HG03064 (cell line): ENCODE results near the gene PLAAT5.
"Not testable (repeated sequence)": the region's sequence is repeated elsewhere in the genome, so short reads cannot be mapped to it uniquely, and the experiment has no call there.

Source experiments
- ATAC-seq: cut with Tn5 transposase; IDR thresholded peaks from one replicate; pipeline ENCODE4 v1.9.1; 2021; ENCODE audit warnings: low read depth; ENCODE audit not compliant: unreplicated experiment

Gene PLAAT5, protein sequence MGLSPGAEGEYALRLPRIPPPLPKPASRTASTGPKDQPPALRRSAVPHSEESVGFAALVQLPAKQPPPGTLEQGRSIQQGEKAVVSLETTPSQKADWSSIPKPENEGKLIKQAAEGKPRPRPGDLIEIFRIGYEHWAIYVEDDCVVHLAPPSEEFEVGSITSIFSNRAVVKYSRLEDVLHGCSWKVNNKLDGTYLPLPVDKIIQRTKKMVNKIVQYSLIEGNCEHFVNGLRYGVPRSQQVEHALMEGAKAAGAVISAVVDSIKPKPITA

DNA sequence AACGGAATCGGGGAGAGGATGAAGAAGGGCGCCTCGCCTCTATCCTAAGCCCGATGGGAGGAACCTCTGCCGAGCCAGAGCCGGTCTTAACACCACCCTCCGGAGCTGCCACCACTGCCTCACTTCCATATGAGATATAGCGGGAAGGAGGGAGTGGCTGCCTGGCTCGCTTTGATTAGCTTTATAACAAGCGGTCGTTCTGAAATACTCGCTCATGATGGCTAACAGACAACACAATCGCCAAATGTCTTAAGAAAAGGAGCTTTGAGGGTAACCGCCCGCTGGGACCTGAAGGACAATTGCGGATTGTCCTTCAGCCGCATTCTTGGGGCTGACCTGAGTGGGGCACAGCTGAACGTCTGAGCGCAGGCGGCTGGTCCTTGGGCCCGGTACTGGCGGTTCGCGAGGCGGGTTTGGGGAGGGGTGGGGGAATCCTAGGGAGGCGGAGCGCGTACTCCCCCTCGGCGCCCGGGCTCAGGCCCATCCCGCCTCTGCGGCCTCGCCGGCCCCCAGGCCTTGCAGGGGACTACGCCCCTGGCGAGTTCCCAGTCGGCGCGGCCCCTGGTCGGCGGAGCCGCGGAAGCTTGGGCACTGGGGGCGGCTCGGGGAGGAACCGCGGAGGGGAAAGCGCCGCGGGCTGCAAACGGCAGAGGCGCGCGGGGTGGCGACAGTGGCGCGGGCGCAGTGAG is at the start of gene PLAAT5:
TSS of gene PLAAT5 (minus strand) at position 617 of the 689 bp plus-strand sequence. CDS start at position 484, 133 bp downstream.
- no peak for ATAC-seq

DNA sequence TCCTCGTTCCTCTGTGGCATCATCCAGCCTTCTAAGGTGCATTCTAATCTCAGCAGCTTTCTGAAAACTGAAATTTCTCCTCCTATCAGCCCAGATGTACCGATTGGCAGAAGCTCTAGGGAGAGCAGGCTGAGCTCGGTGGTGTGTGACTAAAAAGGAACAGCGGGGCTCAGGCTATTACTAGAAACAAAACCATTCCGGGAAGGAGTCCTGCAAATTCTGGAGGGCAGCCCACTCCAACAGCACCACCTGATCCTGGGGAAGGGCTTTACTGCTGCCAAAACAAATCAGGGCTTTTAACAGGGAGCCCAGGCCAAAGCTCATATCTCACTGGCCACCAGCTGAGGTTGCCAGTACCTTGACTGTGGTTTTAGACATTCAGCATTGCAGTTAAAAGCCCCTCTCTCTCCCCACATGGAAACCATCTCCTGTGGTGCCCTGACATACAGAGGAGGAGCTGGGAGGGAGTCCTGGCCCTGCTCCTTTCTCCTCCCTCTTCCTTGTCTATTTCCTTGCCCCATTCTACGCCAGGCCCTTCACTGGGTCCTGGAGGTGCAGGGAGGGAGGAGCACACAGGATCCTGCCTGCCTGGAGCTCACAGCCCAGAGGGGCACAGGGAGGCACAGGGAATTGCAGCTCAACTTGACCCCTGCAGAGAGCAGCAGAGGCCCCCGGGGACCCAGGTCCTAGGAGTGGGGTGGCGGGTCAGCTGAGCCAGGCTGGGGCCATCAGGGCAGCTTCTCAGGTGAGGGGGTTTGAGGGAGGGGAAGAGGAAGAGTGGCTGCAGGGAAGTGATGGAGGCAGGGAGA is 46.5 kb upstream of the PLAAT5 start:
- no peak for ATAC-seq

DNA sequence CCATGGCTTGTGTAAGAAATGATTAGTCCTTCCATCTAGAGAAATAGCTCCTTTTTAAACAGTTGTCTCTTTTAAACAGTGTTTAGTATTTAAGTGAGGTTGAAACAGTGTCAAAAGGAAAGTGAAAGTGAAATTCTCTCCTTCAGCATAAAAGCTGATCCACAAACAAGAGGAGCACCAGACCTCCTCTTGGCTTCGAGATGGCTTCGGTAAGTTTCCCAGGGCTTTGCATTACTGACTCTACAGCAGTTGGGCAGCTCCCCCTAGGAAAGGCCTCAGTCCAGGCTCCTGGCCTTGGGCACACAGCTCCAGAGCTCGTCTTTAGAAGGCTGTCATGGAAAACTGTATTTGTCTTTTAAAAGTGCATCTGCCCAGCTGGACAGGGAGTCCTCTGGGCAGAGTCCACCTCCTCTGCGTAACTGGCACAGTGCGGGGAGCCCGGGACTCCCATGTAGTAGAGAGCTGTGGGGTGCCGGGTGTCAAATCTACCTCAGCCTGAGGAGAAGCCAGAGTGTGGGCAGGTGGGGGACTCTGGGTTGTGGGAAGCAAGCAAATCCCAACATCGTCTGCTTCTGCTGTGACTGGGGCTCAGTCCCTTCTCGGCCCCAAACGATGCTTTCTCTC is 45.8 kb upstream of the PLAAT5 start, which contains the start of gene PLAAT4:
TSS of gene PLAAT4 (plus strand) at position 140 of the 624 bp plus-strand sequence. CDS start at position 201, 61 bp downstream.
- no peak for ATAC-seq

DNA sequence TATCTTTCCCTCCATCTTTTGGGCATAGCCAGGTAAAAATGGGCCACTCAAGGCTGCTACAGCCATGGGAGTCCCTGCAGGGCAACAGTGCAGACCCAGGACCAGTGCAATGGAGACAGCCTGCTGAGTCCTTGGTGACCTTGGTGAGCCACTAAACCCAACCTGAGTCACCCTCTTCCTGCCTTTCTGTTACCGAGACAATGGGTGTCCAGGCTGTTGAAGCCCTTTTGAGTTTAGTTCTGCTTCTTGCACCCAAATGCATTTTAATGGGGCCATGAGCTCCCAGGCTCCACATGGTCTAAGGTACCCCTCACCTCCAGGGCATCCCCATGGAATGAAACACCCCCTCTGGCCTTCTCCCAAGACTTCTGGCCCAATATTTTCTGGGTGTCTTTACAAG is 44.8 kb upstream of the PLAAT5 start:
- ATAC-seq = no peak

DNA sequence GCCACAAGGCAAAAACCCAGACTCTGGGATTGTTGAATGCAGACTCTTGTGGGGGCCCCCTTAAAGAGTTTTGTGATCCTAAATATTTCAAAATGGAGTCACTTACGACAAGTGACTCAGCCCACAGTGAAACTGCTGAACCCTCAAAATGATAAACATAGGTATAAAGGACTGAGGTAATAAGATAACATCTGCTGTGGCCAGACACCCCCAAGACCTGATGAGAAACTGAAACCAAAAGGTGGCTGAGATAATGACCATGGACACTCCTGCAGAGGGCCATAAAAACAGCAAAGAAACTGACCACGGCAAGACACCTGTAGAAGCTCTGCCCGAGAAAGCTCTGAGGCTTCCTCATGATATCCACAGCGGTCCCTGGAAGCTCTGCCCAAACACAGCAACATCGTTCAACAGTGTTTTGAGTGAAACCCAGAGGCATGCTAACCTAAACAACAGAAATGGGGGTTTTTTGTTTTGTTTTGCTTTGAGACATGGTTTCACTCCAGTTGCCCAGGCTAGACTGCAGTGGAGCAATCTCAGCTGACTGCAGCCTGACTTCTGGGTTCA is 44.0 kb upstream of the PLAAT5 start:
- no peak for ATAC-seq

DNA sequence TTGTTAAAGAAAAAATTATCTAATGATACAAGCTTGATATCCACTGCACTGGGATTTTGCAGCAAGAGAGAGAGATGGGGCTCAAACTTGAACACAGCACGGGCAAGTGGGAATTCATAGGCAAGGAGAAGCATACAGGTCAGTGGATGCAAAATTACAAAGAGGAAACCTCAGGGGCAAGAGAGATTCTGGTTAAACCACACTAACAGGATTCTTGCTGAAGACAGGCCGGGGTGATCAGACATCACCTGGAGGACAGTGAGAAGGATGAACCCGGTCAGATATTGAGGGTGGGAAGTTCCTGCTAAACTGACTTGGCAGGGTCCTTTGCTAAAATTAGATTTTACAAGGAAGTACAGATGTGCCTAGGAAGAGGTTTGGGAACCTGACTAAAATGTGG is 43.1 kb upstream of the PLAAT5 start:
- no peak for ATAC-seq

DNA sequence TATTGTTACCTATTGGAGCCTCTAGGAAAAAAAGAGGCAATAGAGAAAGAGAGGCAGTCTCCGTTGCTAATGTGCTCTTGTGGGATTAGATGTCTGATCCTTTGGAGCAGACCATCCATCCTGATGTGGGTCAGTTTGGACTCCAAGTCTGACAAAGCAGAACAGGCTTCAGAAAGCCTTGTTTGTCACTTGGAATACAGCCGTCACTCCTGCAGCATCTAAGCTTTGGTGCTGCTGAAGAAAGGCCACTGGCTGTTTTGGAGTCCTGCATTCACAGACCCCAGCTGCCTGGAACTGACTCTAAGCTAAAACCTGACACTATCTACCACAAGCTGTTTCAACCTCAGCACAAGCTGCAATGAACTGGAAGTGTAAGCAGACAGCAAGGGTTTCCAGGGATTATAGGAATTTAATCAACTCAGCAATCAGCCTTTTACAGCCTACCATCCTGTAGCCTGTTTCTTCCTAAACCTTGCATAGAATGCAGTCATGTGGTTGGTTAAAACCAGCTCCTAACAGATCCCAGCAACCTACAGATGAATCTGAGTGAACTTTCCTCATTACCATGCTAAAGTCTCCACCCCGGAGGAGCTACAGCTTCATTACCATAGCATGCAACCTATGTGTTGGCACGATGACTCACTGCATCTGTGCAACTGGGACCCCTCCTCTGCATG is 42.0 kb upstream of the PLAAT5 start:
- no peak for ATAC-seq

DNA sequence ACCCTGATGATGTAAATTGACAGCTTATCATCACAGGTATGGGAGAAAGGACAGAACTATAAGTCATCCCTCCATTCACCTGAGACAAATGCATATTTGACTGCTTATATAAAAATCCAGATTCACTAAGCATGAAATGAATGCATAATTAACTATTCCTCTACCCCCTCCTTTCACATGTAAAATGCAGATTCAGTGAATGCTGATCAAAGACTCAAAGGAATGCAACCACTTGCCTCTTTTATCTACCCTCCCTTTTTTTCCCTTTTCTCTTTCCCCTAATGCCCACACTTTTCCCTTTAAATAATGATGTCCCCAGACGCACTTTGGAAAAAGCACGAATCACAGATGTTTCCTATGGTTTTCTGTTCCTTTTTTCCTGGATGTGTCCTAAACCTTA is 41.1 kb upstream of the PLAAT5 start:
- ATAC-seq = no peak

DNA sequence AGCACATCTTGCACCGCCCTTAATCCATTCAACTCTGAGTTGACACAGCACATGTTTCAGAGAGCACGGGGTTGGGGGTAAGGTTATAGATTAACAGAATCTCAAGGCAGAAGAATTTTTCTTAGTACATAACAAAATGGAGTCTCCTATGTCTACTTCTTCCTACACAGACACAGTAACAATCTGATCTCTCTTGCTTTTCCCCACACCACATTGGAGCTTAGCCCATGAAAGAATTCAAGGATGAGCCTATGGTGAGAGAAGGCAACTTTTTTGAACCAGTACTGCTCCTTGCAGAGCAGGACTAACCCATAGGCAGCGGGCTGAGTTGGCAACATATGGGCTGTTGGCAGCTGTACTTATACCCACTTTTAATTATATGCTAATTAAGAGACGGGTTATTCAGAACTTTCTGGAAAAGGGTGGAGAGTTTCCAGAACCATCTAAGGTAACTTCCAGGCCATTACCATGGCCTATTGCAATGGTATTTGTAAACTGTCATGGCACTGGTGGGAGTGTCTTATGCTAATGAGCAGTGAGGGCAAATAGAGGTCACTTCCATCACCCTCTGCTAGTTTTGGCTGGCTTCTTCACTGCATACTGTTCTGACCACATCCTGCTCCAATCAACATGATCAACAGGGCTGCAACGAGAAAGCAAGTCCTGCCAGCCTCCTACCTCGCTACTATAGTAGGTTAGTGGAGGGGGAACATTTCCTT is 40.3 kb upstream of the PLAAT5 start:
- not testable (repeated sequence) for ATAC-seq

DNA sequence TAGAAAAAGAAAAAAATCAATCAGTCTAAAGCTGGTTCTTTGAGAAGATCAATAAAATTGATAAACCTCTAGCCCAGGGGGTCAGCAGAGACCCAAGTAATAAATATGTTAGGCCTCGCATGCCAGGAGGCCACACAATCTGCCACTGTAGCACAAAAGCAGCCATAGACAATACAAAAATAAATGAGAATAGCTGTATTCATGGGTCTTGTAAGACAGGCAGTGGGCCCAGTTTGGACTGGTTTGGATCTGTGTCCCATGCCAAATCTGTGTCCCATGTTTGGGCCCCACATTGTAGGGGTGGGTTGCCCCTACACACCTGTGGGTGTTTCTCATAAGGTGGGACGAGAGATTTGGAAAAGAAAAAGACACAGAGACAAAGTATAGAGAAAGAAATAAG is 39.1 kb upstream of the PLAAT5 start:
- ATAC-seq = no peak

DNA sequence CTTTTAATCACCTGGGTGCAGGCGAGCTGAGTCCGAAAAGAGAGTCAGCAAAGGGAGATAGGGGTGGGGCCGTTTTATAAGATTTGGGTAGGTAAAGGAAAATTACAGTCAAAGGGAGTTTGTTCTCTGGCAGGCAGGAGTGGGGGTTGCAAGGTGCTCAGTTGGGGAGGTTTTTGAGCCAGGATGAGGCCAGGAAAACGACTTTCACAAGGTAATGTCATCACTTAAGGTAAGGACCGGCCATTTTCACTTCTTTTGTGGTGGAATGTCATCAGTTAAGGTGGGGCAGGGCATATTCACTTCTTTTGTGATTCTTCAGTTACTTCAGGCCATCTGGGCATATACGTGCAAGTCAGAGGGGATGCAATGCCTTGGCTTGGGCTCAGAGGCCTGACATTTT is 38.4 kb upstream of the PLAAT5 start:
- ATAC-seq = not testable (repeated sequence)

DNA sequence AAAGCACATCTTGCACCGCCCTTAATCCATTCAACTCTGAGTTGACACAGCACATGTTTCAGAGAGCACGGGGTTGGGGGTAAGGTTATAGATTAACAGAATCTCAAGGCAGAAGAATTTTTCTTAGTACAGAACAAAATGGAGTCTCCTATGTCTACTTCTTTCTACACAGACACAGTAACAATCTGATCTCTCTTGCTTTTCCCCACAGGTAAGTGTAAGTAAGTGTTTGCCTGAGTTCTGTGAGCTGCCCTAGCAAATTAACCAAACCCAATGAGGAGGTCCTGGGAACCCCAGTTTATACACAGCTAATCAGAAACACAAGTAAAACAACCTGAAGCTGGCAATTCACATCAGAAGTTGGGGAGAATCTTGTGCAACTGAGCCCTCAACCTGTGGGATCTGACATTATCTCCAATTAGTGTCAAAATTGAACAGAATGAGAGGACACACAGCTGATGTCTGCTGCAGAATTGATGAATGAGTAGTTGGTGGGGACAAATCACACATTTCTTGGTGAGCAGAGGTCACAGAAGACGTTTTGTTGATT is 37.8 kb upstream of the PLAAT5 start:
- ATAC-seq = not testable (repeated sequence)

DNA sequence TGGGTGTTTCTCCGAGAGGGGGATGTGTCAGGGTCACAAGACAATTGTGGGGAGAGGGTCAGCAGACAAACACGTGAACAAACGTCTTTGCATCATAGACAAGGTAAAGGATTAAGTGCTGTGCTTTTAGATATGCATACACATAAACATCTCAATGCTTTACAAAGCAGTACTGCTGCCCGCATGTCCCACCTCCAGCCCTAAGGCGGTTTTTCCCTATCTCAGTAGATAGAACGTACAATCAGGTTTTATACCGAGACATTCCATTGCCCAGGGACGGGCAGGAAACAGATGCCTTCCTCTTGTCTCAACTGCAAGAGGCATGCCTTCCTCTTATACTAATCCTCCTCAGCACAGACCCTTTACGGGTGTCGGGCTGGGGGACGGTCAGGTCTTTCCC is 37.2 kb upstream of the PLAAT5 start:
- ATAC-seq = not testable (repeated sequence)

DNA sequence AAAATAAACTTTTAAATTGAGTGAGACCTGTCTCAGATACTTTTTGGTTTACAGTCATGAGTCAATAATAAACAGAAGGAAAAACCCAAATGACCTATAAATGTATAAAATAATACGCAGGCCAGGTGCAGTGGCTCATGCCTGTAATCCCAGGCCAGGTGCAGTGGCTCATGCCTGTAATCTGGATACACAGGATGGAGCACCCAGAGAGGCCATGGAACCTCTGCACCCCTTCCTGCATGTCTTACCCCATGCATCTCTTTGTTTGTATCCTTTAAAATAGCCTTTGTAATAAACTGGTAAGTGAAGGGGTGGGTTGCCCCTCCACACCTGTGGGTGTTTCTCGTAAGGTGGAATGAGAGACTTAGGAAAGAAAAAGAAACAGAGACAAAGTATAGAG is 36.7 kb upstream of the PLAAT5 start:
- ATAC-seq = no peak

DNA sequence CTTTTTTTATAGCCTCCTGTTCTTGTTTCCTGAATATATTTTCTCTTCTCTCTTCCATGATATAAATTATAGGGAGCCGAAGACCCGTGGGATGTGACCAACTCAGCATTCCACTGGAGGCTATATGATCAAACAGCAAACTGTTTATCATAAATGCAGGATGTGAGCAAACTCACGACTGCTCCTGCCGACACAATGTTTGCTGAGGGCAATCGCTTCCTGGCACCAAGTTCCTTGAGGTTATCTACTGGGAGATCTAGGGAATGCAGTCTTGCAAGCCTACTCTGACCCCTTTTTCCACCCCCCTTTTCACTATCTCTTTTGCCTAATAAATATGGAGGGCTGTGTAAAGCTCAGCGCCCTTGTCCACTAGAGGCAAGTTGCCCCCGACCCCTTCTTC is 32.2 kb upstream of the PLAAT5 start:
- no peak for ATAC-seq

DNA sequence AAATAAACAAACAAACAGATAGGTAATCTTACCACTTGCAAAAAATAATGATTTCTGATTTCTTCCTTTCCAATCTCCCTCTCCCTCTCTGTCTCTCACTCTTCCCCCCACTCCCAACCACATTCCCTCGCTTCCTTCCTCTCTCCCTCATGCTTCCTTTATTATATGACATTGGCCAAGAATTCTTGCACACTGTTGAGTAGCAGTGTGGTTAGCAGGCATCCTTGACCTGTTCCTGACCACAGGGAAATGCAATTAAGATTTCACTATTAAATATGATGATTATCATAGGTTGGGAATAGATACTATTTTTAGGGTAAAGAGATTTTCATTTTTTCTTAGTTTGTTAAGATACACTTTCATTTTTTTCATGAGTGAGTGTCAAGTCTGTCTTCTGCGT is 30.9 kb upstream of the PLAAT5 start:
- ATAC-seq = no peak

DNA sequence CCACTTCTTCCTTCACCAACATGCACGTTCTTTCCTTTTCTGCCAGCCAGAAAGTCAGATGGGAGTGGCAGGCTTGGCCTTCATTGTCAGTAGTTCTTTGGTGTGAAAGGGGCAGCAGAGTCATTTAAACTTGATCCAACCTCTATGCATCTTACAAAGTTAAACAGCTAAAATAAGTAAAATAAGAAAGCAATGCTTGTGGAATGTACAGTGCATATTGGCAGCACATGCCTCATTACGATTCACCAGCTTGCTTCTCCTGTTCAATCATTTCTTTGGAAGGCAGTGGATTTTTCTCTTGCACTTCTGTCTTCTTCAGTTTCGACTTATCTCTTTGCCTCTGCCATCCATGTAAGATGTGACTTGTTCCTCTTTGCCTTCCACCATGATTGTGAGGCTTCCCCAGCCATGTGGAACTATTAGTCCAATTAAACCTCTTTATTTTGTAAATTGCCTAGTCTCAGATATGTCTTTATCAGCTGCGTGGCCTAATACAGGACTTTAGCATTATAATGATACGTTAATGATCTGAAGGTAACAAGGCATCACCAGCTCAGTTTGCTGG is 29.7 kb upstream of the PLAAT5 start:
- no peak for ATAC-seq

DNA sequence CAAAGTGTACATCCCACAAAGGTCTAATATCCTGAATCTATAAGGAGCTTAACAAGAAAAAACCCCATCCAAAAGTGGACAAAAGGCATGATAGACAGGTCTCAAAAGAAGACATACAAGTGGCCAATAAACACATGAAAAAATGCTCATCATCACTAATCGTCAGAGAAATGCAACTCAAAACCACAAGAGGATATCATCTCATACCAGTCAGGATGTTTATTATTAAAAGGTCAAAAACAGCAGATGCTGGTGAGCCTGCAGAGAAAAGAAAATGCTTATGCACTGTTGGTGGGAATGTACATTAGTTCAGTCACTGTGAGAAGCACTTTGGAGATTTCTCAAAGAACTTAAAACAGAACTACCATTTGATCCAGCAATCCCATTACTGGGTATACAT is 27.6 kb upstream of the PLAAT5 start:
- ATAC-seq = no peak

DNA sequence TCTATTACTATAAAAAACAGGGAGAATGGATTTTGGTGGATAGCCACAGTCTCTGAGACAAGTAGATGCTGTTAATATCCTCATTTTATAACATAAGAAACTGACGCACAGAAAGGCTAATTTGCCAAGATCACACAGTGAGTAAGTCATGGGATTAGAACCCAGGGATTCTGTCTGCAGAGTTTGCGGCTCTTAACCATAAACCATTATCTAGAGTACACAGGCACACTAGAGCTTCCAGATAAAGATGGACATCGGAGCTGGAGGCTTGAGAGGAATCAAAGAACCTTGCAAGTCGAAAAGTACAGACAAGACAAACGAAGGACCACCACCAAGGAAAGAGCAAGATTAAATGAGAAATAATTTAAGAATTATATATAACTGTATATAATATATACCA is 26.2 kb upstream of the PLAAT5 start:
- ATAC-seq = no peak
